H1 (cell line): Measurements from ENCODE around the gene SEMA3A. TPM values are rescaled to one million over a fixed set of nuclear protein-coding genes. Genes with fewer than 3 reads are reported as not detected.

ENCODE experiments used
- CTCF ChIA-PET: fragments of 300-600 bp; sonication (Branson Sonifier 250); formaldehyde crosslinking; loops from one replicate; lab custom pipeline; 2021; ENCODE audit not compliant: partially characterized antibody; lab: Charles Lee
- POLR2A ChIA-PET: fragments of 300-600 bp; sonication (Branson Sonifier 250); formaldehyde crosslinking; loops from one replicate; lab custom pipeline; 2021; ENCODE audit warnings: inconsistent platforms; ENCODE audit not compliant: partially characterized antibody; lab: Charles Lee
- DNase-seq, 2 experiments: peaks; one replicate each; pipeline versions ENCODE4 v3.0.0 to v3.0.0-alpha.2; 2010 to 2022; ENCODE audit warnings: low spot score in 2 of 2, low read depth in 1 of 2, mixed read lengths in 1 of 2
- FAIRE-seq: peaks from 2 replicates; lab custom pipeline; 2011; peaks lifted over from hg19 to GRCh38; lab: Jason Lieb, UNC
- H2AFZ ChIP-seq: 2 replicates; pipeline ENCODE4 v1.8.1; 2012; ENCODE audit warnings: low read length, inconsistent platforms
- H2AK5ac ChIP-seq: 2 replicates; pipeline ENCODE4 v1.6.1; 2013; ENCODE audit warnings: low read depth, low read length
- H2BK120ac ChIP-seq: replicated peaks from 2 replicates; pipeline ENCODE3; 2013; ENCODE audit warnings: low read depth, low read length, inconsistent platforms
- H2BK12ac ChIP-seq: 2 replicates; pipeline ENCODE4 v1.6.1; 2013; ENCODE audit warnings: low read depth, low read length
- H2BK15ac ChIP-seq: 2 replicates; pipeline ENCODE4 v1.6.1; 2013; ENCODE audit warnings: low read length
- H2BK20ac ChIP-seq: 2 replicates; pipeline ENCODE4 v1.6.1; 2013; ENCODE audit warnings: low read length
- H2BK5ac ChIP-seq: 2 replicates; pipeline ENCODE4 v1.6.1; 2013; ENCODE audit warnings: low read depth, low read length
- H3K14ac ChIP-seq: 2 replicates; pipeline ENCODE4 v1.6.1; 2013; ENCODE audit warnings: inconsistent platforms; ENCODE audit not compliant: insufficient read length
- H3K18ac ChIP-seq: 2 replicates; pipeline ENCODE4 v1.6.1; 2013; ENCODE audit warnings: low read length; ENCODE audit errors: extremely low read depth
- H3K23ac ChIP-seq: 2 replicates; pipeline ENCODE4 v1.6.1; 2013; ENCODE audit warnings: inconsistent platforms; ENCODE audit not compliant: insufficient read length
- H3K23me2 ChIP-seq: 2 replicates; pipeline ENCODE4 v1.6.1; 2013; ENCODE audit warnings: low read depth, low read length
- H3K27ac ChIP-seq: 2 replicates; pipeline ENCODE4 v1.6.1; 2011; ENCODE audit warnings: low read depth, low read length, inconsistent platforms
- H3K27me3 ChIP-seq, 4 experiments: replicated peaks in 1 of 4; 1 replicate in 1 of 4; 2 replicates in 3 of 4; pipeline versions ENCODE4 v1.6.1 to v1.8.1; 2011 to 2013; ENCODE audit warnings: low read length in 3 of 4, mild to moderate bottlenecking in 3 of 4, inconsistent platforms in 2 of 4, mixed read lengths in 2 of 4, moderate library complexity in 1 of 4; ENCODE audit not compliant: control insufficient read depth in 3 of 4, insufficient read depth in 3 of 4; ENCODE audit errors: extremely low read depth in 1 of 4
- H3K36me3 ChIP-seq, 4 experiments: 2 replicates each; pipeline versions ENCODE4 v1.6.1 to v1.8.1; 2011 to 2013; ENCODE audit warnings: mild to moderate bottlenecking in 4 of 4, low read length in 3 of 4, moderate library complexity in 2 of 4, control low read depth in 1 of 4, inconsistent platforms in 1 of 4; ENCODE audit not compliant: insufficient read depth in 4 of 4, control insufficient read depth in 2 of 4
- H3K4ac ChIP-seq: replicated peaks from 2 replicates; pipeline ENCODE3; 2013; ENCODE audit warnings: low read length, low read depth, mixed read lengths, inconsistent platforms; ENCODE audit not compliant: insufficient read length
- H3K4me1 ChIP-seq, 4 experiments: replicated peaks in 1 of 4; 1 replicate in 1 of 4; 2 replicates in 3 of 4; pipeline versions ENCODE4 v1.6.1 to v1.8.1; 2011 to 2013; ENCODE audit warnings: low read length in 3 of 4, inconsistent platforms in 2 of 4, mixed read lengths in 1 of 4; ENCODE audit not compliant: insufficient read depth in 4 of 4, control insufficient read depth in 3 of 4
- H3K4me2 ChIP-seq, 2 experiments: 2 replicates each; pipeline versions ENCODE4 v1.6.1 to v1.8.1; 2011 to 2013; ENCODE audit warnings: low read depth in 2 of 2, low read length in 2 of 2, control low read depth in 1 of 2, inconsistent platforms in 1 of 2, mild to moderate bottlenecking in 1 of 2; ENCODE audit not compliant: insufficient read depth in 1 of 2
- H3K4me3 ChIP-seq, 4 experiments: fragments of 200-600, 300-600 bp in 1 of 4; sonication (generic), shearing (Covaris generic), sonication (Bioruptor Twin) in 1 of 4; 2 replicates each; pipeline versions ENCODE4 v1.5.1 to v1.8.1; 2011 to 2016; ENCODE audit warnings: low read length in 4 of 4, low read depth in 3 of 4, control low read depth in 2 of 4, inconsistent platforms in 2 of 4, mild to moderate bottlenecking in 2 of 4, mixed read lengths in 1 of 4, moderate library complexity in 1 of 4; ENCODE audit not compliant: insufficient read depth in 2 of 4; ENCODE audit errors: extremely low read depth in 1 of 4
- H3K56ac ChIP-seq: replicated peaks from 2 replicates; pipeline ENCODE3; 2013; ENCODE audit warnings: low read depth, mild to moderate bottlenecking, mixed read lengths, low read length, inconsistent platforms; ENCODE audit not compliant: insufficient read length
- H3K79me1 ChIP-seq: 2 replicates; pipeline ENCODE4 v1.6.1; 2013; ENCODE audit warnings: low read depth, low read length, control low read depth
- H3K79me2 ChIP-seq, 2 experiments: 2 replicates each; pipeline versions ENCODE4 v1.6.1 to v1.8.1; 2012 to 2013; ENCODE audit warnings: low read length in 2 of 2, mild to moderate bottlenecking in 2 of 2, inconsistent platforms in 1 of 2; ENCODE audit not compliant: insufficient read depth in 2 of 2, control insufficient read depth in 1 of 2
- H3K9ac ChIP-seq, 4 experiments: replicated peaks in 1 of 4; 1 replicate in 1 of 4; 2 replicates in 3 of 4; pipeline versions ENCODE4 v1.6.1 to v1.8.1; 2011 to 2013; ENCODE audit warnings: low read depth in 3 of 4, low read length in 3 of 4, control low read depth in 2 of 4, mild to moderate bottlenecking in 2 of 4, moderate library complexity in 2 of 4, inconsistent platforms in 1 of 4; ENCODE audit errors: extremely low read depth in 1 of 4
- H3K9me3 ChIP-seq, 2 experiments: 2 replicates each; pipeline versions ENCODE4 v1.6.1 to v1.8.1; 2012 to 2013; ENCODE audit warnings: mild to moderate bottlenecking in 2 of 2, moderate library complexity in 2 of 2, control low read depth in 1 of 2, inconsistent platforms in 1 of 2, low read depth in 1 of 2, low read length in 1 of 2, mixed read lengths in 1 of 2; ENCODE audit not compliant: insufficient read depth in 2 of 2
- H4K20me1 ChIP-seq, 2 experiments: replicated peaks in 1 of 2; 2 replicates each; pipeline versions ENCODE3 to v1.8.1; 2011 to 2013; ENCODE audit warnings: inconsistent platforms in 2 of 2, low read length in 2 of 2, mild to moderate bottlenecking in 1 of 2; ENCODE audit not compliant: insufficient read depth in 2 of 2, control insufficient read depth in 1 of 2
- H4K5ac ChIP-seq: 2 replicates; pipeline ENCODE4 v1.6.1; 2013; ENCODE audit warnings: low read length, low read depth, mixed read lengths, inconsistent platforms; ENCODE audit not compliant: insufficient read length
- H4K8ac ChIP-seq: 2 replicates; pipeline ENCODE4 v1.8.0; 2013; ENCODE audit warnings: mild to moderate bottlenecking, moderate library complexity, low read length, inconsistent platforms; ENCODE audit not compliant: insufficient read depth; ENCODE audit errors: extremely low read depth
- H4K91ac ChIP-seq: replicated peaks from 2 replicates; pipeline ENCODE3; 2013; ENCODE audit warnings: low read length, mixed read lengths, inconsistent platforms; ENCODE audit not compliant: insufficient read length
- ATF3 ChIP-seq: IDR thresholded peaks from 2 replicates; pipeline ENCODE4 v1.6.1; 2011; ENCODE audit warnings: low read depth, mild to moderate bottlenecking, low read length; ENCODE audit not compliant: insufficient read depth
- BCL11A ChIP-seq, 2 experiments: IDR thresholded peaks; one replicate each; pipeline ENCODE4 v1.6.1; 2011; ENCODE audit warnings: low read depth in 2 of 2, low read length in 2 of 2, mild to moderate bottlenecking in 2 of 2
- BRCA1 ChIP-seq: IDR thresholded peaks from 2 replicates; pipeline ENCODE4 v1.6.1; 2012; ENCODE audit warnings: low read depth, low read length, improper control_type of control experiment
- CBX8 ChIP-seq: fragments of 300-800, 300-1000 bp; sonication (generic); IDR thresholded peaks from 2 replicates; pipeline ENCODE4 v1.7.1; 2016; ENCODE audit warnings: low read depth, low read length, borderline replicate concordance
- CREB1 ChIP-seq: IDR thresholded peaks from 2 replicates; pipeline ENCODE4 v1.6.1; 2012; ENCODE audit warnings: inconsistent platforms
- CTCF ChIP-seq, 3 experiments: IDR thresholded peaks; 1 replicate in 2 of 3; 2 replicates in 1 of 3; pipeline versions ENCODE4 v1.5.1 to v1.6.1; 2011; ENCODE audit warnings: low read length in 3 of 3, mild to moderate bottlenecking in 3 of 3, inconsistent platforms in 2 of 3, low read depth in 1 of 3, moderate library complexity in 1 of 3; ENCODE audit not compliant: insufficient read depth in 1 of 3; ENCODE audit errors: control extremely low read depth in 1 of 3
- EZH2 ChIP-seq: fragments of 200-600 bp; sonication (generic); IDR thresholded peaks from 2 replicates; pipeline ENCODE4 v1.7.1; 2012; ENCODE audit warnings: low read depth, mild to moderate bottlenecking, moderate library complexity, low read length, inconsistent platforms; ENCODE audit not compliant: severe bottlenecking
- NRF1 ChIP-seq: IDR thresholded peaks from 2 replicates; pipeline ENCODE4 v1.6.1; 2011; ENCODE audit warnings: mild to moderate bottlenecking, low read depth, low read length, improper control_type of control experiment
- POLR2AphosphoS5 ChIP-seq: IDR thresholded peaks from 2 replicates; pipeline ENCODE4 v1.6.1; 2011; ENCODE audit warnings: low read depth, low read length
- POU5F1 ChIP-seq: IDR thresholded peaks from 2 replicates; pipeline ENCODE4 v1.6.1; 2011; ENCODE audit warnings: low read depth, mild to moderate bottlenecking, low read length, moderate library complexity
- SP2 ChIP-seq: IDR thresholded peaks from 2 replicates; pipeline ENCODE4 v1.6.1; 2012; ENCODE audit warnings: mild to moderate bottlenecking, low read length, inconsistent platforms
- TAF7 ChIP-seq: optimal IDR thresholded peaks from 2 replicates; pipeline ENCODE3; 2011; ENCODE audit warnings: low read depth, mild to moderate bottlenecking, inconsistent platforms, low read length, moderate library complexity, borderline replicate concordance
- YY1 ChIP-seq: IDR thresholded peaks from 2 replicates; pipeline ENCODE4 v1.6.1; 2011; ENCODE audit warnings: low read depth, mild to moderate bottlenecking, low read length
- polyA plus RNA-seq, 7 experiments: library from polyadenylated mRNA; depleted of rRNA in 3 of 7; stranded (reverse) in 5 of 7; unstranded in 2 of 7; fragments of >200 nt in 5 of 7; fragments of 200-250 nt in 2 of 7; gene quantifications; 1 replicate in 5 of 7; 2 replicates in 1 of 7; 4 replicates in 1 of 7; pipeline versions ENCODE4 v1.2.1 to v1.2.3, GENCODE V29; 2011 to 2013; ENCODE audit warnings: missing spikeins in 2 of 7, mixed read lengths in 2 of 7
- total RNA-seq: library from RNA; stranded (reverse); fragmentation: NEBNext Ultra II Directional; extraction: Animal tissue kit (Norgen Biotek cat#: 25700); gene quantifications from 2 replicates; pipeline ENCODE4 v1.2.1, GENCODE V29; 2021

Gene SEMA3A
- total and polyA plus RNA-seq, 2 of the 8 experiments (the other 6 are each of a cell fraction or from before 2014, with no cell fraction given), result 8.1 to 45.9 TPM

DNA sequence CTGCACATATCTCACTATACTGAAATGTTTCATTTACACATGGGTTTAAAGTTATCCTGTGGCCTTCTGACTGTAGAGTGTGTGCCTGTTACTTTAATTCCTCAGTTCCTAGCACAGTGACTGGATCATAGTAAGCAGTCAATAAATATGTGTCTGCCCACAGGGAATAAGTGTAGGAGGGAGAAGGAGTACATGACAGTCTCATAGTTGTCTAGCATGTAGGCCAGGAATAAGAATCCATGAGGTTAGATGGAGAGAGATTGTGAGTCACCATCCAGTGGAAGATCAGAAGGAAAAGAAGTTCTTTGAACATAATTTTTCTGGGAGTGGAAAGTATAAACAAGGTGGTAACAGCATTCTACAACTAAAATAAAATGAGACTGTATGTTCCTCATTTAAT lies 36.6 kb upstream of the SEMA3A start:
- Histone ChIP-seq H3K36me3 (no peaks in the 10 kb centered on the region), H2AK5ac (no peak overlapping the region), H2AFZ (no peak overlapping the region), H2BK5ac (no peak overlapping the region), H3K23ac (no peak overlapping the region), H4K91ac (no peak overlapping the region), H3K56ac (no peak overlapping the region), H3K4me2 (no peak overlapping the region), H2BK20ac (peak overlapping the region; percentile 66; the same call in 1 of the 2 replicates), H3K9me3 (no peaks in the 10 kb centered on the region), H3K14ac (no peak overlapping the region), H2BK120ac (no peak overlapping the region), H3K4me3 (no peak overlapping the region), H4K8ac (no peak overlapping the region), H3K9ac (no peak overlapping the region), H2BK15ac (no peak overlapping the region), H4K20me1 (no peaks in the 10 kb centered on the region), H2BK12ac (no peak overlapping the region), H4K5ac (no peak overlapping the region), H3K4me1 (peaks cover 0 to 8% (median 3%) of the 10 kb centered on the region in 4 experiments; a peak in 4 of 7 replicates), H3K27me3 (no peaks in the 10 kb centered on the region), H3K4ac (no peak overlapping the region), H3K18ac (no peak overlapping the region), H3K79me2 (no peaks in the 10 kb centered on the region), H3K23me2 (peaks cover 5% of the 10 kb centered on the region; the same call in 1 of the 2 replicates), H3K79me1 (no peaks in the 10 kb centered on the region), H3K27ac (no peak overlapping the region)
- FAIRE-seq, result no peak
- DNase-seq, result no peak
- ChIA-PET CTCF (interaction anchor here (1.3 kb wide), 1 partner anchor 27 kb away, joined by 3 read pairs; no protein-coding TSS in a partner anchor), POLR2A (no interaction called here)
- TF ChIP-seq CREB1 (no peak), CBX8 (no peak), EZH2 (no peak), POLR2AphosphoS5 (no peak), SP2 (no peak), CTCF (IDR thresholded peaks at IDR 0.05; ENCODE audit: control extremely low read depth in 1 of 3, insufficient read depth in 1 of 3, low read depth in 1 of 3, low read length in 3 of 3) (no peak), YY1 (no peak), BRCA1 (no peak), NRF1 (no peak), BCL11A (IDR thresholded peaks at IDR 0.05; ENCODE audit: low read depth in 2 of 2, low read length in 2 of 2) (no peak), ATF3 (no peak), POU5F1 (no peak), TAF7 (no peak)
